Bronchial smooth muscle cell (primary cell): ENCODE results near the gene PRR20A. TPM values are rescaled to one million over a fixed set of nuclear protein-coding genes. Genes with fewer than 3 reads are reported as not detected.

Source experiments
- total RNA-seq: library from RNA; depleted of rRNA; stranded (reverse); fragments of >200 nt; gene quantifications from 2 replicates; pipeline ENCODE4 v1.2.1, GENCODE V29; 2014

The PRR20A gene
- total RNA-seq = not detected in 2 replicates

DNA sequence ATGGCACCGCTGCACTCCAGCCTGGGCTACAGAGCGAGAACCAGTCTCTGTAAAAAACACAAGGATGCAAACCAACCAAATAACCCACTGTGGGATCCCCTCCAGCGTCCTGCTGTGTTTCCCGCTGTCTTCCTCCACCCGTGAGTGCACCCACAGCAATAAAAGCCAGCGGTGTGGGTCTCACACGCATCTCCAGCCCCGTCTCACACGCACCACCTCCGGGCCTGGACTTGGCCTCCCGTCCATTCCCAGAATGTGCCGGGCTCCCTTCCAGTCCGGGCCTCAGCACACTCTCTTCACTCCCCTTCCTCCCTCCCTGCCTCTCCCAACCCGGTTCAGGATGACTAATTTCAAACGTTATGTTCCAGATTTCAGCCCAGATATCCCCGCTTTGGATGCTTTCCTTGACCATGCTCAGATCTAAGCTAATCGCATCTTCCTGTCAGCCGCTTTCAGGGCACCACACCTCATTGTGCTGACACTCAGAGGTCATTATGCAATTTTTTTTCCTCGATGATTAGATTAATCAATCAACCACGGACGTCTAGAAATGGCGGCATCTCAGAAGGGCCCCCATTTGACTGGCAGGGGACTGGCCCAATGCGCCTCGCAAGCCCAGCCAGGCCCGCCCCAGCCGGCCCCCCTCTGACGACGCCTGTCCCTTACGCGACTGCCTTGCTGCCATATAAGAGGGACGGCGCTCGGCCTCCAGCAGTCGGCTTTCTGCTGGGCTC lies at the start of gene PRR20A:
Gene PRR20A, plus strand, starts transcription at position 684 of the 734 bp plus-strand sequence. CDS start 387 bp downstream, outside the sequence.

DNA sequence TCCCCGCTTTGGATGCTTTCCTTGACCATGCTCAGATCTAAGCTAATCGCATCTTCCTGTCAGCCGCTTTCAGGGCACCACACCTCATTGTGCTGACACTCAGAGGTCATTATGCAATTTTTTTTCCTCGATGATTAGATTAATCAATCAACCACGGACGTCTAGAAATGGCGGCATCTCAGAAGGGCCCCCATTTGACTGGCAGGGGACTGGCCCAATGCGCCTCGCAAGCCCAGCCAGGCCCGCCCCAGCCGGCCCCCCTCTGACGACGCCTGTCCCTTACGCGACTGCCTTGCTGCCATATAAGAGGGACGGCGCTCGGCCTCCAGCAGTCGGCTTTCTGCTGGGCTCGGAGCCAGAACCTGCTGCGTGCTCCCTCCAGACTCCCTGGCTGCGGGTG lies 6.5 kb downstream of the PRR20A start, which contains the start of gene PRR20B:
Gene PRR20B, plus strand, starts transcription at position 301 of the 400 bp plus-strand sequence. CDS start 387 bp downstream, outside the sequence.

DNA sequence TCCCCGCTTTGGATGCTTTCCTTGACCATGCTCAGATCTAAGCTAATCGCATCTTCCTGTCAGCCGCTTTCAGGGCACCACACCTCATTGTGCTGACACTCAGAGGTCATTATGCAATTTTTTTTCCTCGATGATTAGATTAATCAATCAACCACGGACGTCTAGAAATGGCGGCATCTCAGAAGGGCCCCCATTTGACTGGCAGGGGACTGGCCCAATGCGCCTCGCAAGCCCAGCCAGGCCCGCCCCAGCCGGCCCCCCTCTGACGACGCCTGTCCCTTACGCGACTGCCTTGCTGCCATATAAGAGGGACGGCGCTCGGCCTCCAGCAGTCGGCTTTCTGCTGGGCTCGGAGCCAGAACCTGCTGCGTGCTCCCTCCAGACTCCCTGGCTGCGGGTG lies 13.0 kb downstream of the PRR20A start, which contains the start of gene PRR20C:
Gene PRR20C, plus strand, starts transcription at position 301 of the 400 bp plus-strand sequence. CDS start 387 bp downstream, outside the sequence.

DNA sequence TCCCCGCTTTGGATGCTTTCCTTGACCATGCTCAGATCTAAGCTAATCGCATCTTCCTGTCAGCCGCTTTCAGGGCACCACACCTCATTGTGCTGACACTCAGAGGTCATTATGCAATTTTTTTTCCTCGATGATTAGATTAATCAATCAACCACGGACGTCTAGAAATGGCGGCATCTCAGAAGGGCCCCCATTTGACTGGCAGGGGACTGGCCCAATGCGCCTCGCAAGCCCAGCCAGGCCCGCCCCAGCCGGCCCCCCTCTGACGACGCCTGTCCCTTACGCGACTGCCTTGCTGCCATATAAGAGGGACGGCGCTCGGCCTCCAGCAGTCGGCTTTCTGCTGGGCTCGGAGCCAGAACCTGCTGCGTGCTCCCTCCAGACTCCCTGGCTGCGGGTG lies 19.6 kb downstream of the PRR20A start, which contains the start of gene PRR20D:
Gene PRR20D, plus strand, starts transcription at position 301 of the 400 bp plus-strand sequence. CDS start 387 bp downstream, outside the sequence.

DNA sequence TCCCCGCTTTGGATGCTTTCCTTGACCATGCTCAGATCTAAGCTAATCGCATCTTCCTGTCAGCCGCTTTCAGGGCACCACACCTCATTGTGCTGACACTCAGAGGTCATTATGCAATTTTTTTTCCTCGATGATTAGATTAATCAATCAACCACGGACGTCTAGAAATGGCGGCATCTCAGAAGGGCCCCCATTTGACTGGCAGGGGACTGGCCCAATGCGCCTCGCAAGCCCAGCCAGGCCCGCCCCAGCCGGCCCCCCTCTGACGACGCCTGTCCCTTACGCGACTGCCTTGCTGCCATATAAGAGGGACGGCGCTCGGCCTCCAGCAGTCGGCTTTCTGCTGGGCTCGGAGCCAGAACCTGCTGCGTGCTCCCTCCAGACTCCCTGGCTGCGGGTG lies 26.2 kb downstream of the PRR20A start, which contains the start of gene PRR20E:
Gene PRR20E, plus strand, starts transcription at position 301 of the 400 bp plus-strand sequence. CDS start 387 bp downstream, outside the sequence.

Other genes with a start within 250 kb of the PRR20A start
- gene PRR20B, start 6.6 kb downstream of the PRR20A start, total RNA-seq = not detected in 2 replicates
- not detected in 2 replicates for gene PRR20C, start 13.1 kb downstream of the PRR20A start, total RNA-seq
- not detected in 2 replicates for gene PRR20D, start 19.7 kb downstream of the PRR20A start, total RNA-seq
- not detected in 2 replicates for gene PRR20E, start 26.3 kb downstream of the PRR20A start, total RNA-seq